Measurements from ENCODE around the gene RLBP1.

- TF ChIP-seq, protein P1, sequence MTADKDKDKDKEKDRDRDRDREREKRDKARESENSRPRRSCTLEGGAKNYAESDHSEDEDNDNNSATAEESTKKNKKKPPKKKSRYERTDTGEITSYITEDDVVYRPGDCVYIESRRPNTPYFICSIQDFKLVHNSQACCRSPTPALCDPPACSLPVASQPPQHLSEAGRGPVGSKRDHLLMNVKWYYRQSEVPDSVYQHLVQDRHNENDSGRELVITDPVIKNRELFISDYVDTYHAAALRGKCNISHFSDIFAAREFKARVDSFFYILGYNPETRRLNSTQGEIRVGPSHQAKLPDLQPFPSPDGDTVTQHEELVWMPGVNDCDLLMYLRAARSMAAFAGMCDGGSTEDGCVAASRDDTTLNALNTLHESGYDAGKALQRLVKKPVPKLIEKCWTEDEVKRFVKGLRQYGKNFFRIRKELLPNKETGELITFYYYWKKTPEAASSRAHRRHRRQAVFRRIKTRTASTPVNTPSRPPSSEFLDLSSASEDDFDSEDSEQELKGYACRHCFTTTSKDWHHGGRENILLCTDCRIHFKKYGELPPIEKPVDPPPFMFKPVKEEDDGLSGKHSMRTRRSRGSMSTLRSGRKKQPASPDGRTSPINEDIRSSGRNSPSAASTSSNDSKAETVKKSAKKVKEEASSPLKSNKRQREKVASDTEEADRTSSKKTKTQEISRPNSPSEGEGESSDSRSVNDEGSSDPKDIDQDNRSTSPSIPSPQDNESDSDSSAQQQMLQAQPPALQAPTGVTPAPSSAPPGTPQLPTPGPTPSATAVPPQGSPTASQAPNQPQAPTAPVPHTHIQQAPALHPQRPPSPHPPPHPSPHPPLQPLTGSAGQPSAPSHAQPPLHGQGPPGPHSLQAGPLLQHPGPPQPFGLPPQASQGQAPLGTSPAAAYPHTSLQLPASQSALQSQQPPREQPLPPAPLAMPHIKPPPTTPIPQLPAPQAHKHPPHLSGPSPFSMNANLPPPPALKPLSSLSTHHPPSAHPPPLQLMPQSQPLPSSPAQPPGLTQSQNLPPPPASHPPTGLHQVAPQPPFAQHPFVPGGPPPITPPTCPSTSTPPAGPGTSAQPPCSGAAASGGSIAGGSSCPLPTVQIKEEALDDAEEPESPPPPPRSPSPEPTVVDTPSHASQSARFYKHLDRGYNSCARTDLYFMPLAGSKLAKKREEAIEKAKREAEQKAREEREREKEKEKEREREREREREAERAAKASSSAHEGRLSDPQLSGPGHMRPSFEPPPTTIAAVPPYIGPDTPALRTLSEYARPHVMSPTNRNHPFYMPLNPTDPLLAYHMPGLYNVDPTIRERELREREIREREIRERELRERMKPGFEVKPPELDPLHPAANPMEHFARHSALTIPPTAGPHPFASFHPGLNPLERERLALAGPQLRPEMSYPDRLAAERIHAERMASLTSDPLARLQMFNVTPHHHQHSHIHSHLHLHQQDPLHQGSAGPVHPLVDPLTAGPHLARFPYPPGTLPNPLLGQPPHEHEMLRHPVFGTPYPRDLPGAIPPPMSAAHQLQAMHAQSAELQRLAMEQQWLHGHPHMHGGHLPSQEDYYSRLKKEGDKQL (CRISPR knock-in tag; IDR thresholded peaks at IDR 0.05; ENCODE audit: borderline replicate concordance): no peak
- TF ChIP-seq SAFB2 (IDR thresholded peaks at IDR 0.05; ENCODE audit: borderline replicate concordance, low read depth, low read length, severe bottlenecking) (no peak), XRCC3 (IDR thresholded peaks at IDR 0.05) (no peak), ZHX1 (conservative IDR thresholded peaks at IDR 0.05; ENCODE audit: low read length) (no peak), PATZ1 (CRISPR knock-in tag; IDR thresholded peaks at IDR 0.05; ENCODE audit: borderline replicate concordance) (no peak), CEBPG (CRISPR knock-in tag; IDR thresholded peaks at IDR 0.05) (no peak), CEBPG (tag; conservative IDR thresholded peaks at IDR 0.05 in 1 of 2, IDR thresholded peaks at IDR 0.05 in 1 of 2) (no peak), GTF2F1 (IDR thresholded peaks at IDR 0.05; ENCODE audit: low read depth, low read length) (no peak)
- TF ChIP-seq, protein P2, sequence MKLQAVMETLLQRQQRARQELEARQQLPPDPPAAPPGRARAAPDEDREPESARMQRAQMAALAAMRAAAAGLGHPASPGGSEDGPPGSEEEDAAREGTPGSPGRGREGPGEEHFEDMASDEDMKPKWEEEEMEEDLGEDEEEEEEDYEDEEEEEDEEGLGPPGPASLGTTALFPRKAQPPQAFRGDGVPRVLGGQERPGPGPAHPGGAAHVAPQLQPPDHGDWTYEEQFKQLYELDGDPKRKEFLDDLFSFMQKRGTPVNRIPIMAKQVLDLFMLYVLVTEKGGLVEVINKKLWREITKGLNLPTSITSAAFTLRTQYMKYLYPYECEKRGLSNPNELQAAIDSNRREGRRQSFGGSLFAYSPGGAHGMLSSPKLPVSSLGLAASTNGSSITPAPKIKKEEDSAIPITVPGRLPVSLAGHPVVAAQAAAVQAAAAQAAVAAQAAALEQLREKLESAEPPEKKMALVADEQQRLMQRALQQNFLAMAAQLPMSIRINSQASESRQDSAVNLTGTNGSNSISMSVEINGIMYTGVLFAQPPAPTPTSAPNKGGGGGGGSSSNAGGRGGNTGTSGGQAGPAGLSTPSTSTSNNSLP (IDR thresholded peaks at IDR 0.05; ENCODE audit: borderline replicate concordance, low read depth, low read length): no peak
Measured at GRCh38 chr15:89203705-89204273, 17.6 kb downstream of the RLBP1 start.

Measured in K562 (cell line).